K562 (cell line): ENCODE data around the gene CDC14B. TPM values are rescaled to one million over a fixed set of nuclear protein-coding genes. Genes with fewer than 3 reads are reported as not detected.
A peak's percentile ranks its signal among the peaks of the same experiment; 100 is the strongest.

Source experiments
- CBFA2T2 ChIP-seq: fragments of 450-650 bp; conservative IDR thresholded peaks from 2 replicates; pipeline ENCODE4 v1.6.1; 2017; ENCODE audit warnings: mild to moderate bottlenecking
- CBX3 ChIP-seq, 2 experiments: IDR thresholded peaks; 1 replicate in 1 of 2; 2 replicates in 1 of 2; pipeline ENCODE4 v1.6.1; 2012; ENCODE audit warnings: inconsistent platforms in 2 of 2, low read length in 2 of 2, borderline replicate concordance in 1 of 2, control low read depth in 1 of 2
- CREB1 ChIP-seq, 2 experiments: sonication (generic) in 1 of 2; formaldehyde crosslinking in 1 of 2; IDR thresholded peaks; 2 replicates each; pipeline versions ENCODE4 v1.6.1 to v1.8.0; 2012 to 2022; ENCODE audit warnings: inconsistent platforms in 1 of 2, mild to moderate bottlenecking in 1 of 2, missing genetic modification reagents in 1 of 2, moderate library complexity in 1 of 2
- DPF2 ChIP-seq: fragments of 450-650 bp; IDR thresholded peaks from 2 replicates; pipeline ENCODE4 v1.6.1; 2016
- EGR1 ChIP-seq: fragments of 450-650 bp; conservative IDR thresholded peaks from 2 replicates; pipeline ENCODE4 v1.6.1; 2017; ENCODE audit warnings: mild to moderate bottlenecking
- FOS ChIP-seq: IDR thresholded peaks from 3 replicates; pipeline ENCODE4 v1.6.1; 2011; ENCODE audit not compliant: insufficient read length; ENCODE audit errors: extremely low read depth
- HDAC8 ChIP-seq: fragments of 450-650 bp; IDR thresholded peaks from 2 replicates; pipeline ENCODE4 v1.6.1; 2016; ENCODE audit warnings: mild to moderate bottlenecking, missing genetic modification characterization, moderate library complexity, missing compliant biosample characterization
- KLF16 ChIP-seq: IDR thresholded peaks from 2 replicates; pipeline ENCODE4 v1.6.1; 2016; ENCODE audit warnings: antibody characterized with exemption
- PTRF ChIP-seq: fragments of 450-650 bp; IDR thresholded peaks from 2 replicates; pipeline ENCODE4 v1.6.1; 2016; ENCODE audit warnings: mild to moderate bottlenecking, missing genetic modification characterization, missing compliant biosample characterization
- RFX1 ChIP-seq: fragments of 450-650 bp; IDR thresholded peaks from 2 replicates; pipeline ENCODE4 v1.6.1; 2016; ENCODE audit warnings: mild to moderate bottlenecking, moderate library complexity
- SIN3A ChIP-seq, 2 experiments: fragments of 150-350 bp in 1 of 2; IDR thresholded peaks; 2 replicates each; pipeline ENCODE4 v1.6.1; 2011 to 2016; ENCODE audit warnings: borderline replicate concordance in 2 of 2, low read depth in 2 of 2, low read length in 2 of 2, mild to moderate bottlenecking in 2 of 2, moderate library complexity in 2 of 2; ENCODE audit not compliant: control insufficient read depth in 1 of 2
- SMAD3 ChIP-seq: fragments of 450-650 bp; formaldehyde crosslinking; conservative IDR thresholded peaks from 2 replicates; pipeline ENCODE4 v1.4.0; 2020; ENCODE audit warnings: mild to moderate bottlenecking
- SMARCA4 ChIP-seq: fragments of 450-650 bp; IDR thresholded peaks from 2 replicates; pipeline ENCODE4 v1.6.1; 2016
- STAT5A ChIP-seq: IDR thresholded peaks from 2 replicates; pipeline ENCODE4 v1.6.1; 2012; ENCODE audit warnings: low read length, inconsistent platforms, borderline replicate concordance
- TAF7 ChIP-seq: fragments of 450-650 bp; IDR thresholded peaks from 2 replicates; pipeline ENCODE4 v1.6.1; 2016; ENCODE audit warnings: missing genetic modification characterization, missing compliant biosample characterization
- TBL1XR1 ChIP-seq, 2 experiments: IDR thresholded peaks; 2 replicates each; pipeline ENCODE4 v1.6.1; 2012; ENCODE audit warnings: improper control_type of control experiment in 2 of 2, low read length in 2 of 2, mild to moderate bottlenecking in 1 of 2
- WHSC1 ChIP-seq: IDR thresholded peaks from one replicate; pipeline ENCODE4 v1.6.1; 2012; ENCODE audit warnings: low read length, control low read depth, inconsistent platforms
- ZFP1 ChIP-seq: fragments of 450-650 bp; formaldehyde crosslinking; IDR thresholded peaks from 2 replicates; pipeline ENCODE4 v1.4.0; 2020; ENCODE audit warnings: mild to moderate bottlenecking, mixed read lengths
- ZNF239 ChIP-seq: fragments of 250-450 bp; sonication (Bioruptor Pico); IDR thresholded peaks from 2 replicates; pipeline ENCODE4 v1.4.0; 2020; ENCODE audit warnings: mild to moderate bottlenecking
- ZNF41 ChIP-seq: fragments of 250-450 bp; sonication (Bioruptor Pico); conservative IDR thresholded peaks from 2 replicates; pipeline ENCODE4 v1.4.0; 2020; ENCODE audit warnings: mild to moderate bottlenecking
- ZNF668 ChIP-seq: fragments of 250-450 bp; sonication (Bioruptor Pico); IDR thresholded peaks from 2 replicates; pipeline ENCODE4 v1.8.0; 2022; ENCODE audit warnings: mild to moderate bottlenecking, inconsistent platforms
- ZZZ3 ChIP-seq: fragments of 450-650 bp; IDR thresholded peaks from 2 replicates; pipeline ENCODE4 v1.6.1; 2016; ENCODE audit warnings: antibody characterized with exemption, mild to moderate bottlenecking, moderate library complexity
- polyA plus RNA-seq, 8 experiments: library from polyadenylated mRNA; depleted of rRNA in 4 of 8; stranded (reverse) in 5 of 8; unstranded in 3 of 8; fragments of >200 nt; fragmentation: Nextera tagmentation in 2 of 8; fragmentation: Illumina TruSeq in 1 of 8; extraction: Ambion mirVana in 2 of 8; extraction: Trizol in 1 of 8; gene quantifications; 2 replicates each; pipeline versions ENCODE4 v1.2.1 to v1.2.3, GENCODE V29; 2011 to 2014; ENCODE audit warnings: inconsistent platforms in 1 of 8, missing spikeins in 1 of 8
- total RNA-seq, 7 experiments: library from RNA; depleted of rRNA in 6 of 7; stranded (reverse); fragments of >200 nt in 6 of 7; fragmentation: Illumina TruSeq in 2 of 7; extraction: Trizol in 2 of 7; gene quantifications; 2 replicates each; pipeline versions ENCODE4 v1.2.1 to v1.2.3, GENCODE V29; 2011 to 2021; ENCODE audit warnings: low replicate concordance in 1 of 7
- TF ChIP-seq, protein P1 (sequence below): fragments of 250-450 bp; sonication (Bioruptor Pico); IDR thresholded peaks from 2 replicates; pipeline ENCODE4 v1.4.0; 2020
- TF ChIP-seq, protein P2 (sequence below), 2 experiments: IDR thresholded peaks; 2 replicates each; pipeline ENCODE4 v1.6.1; 2012; ENCODE audit warnings: improper control_type of control experiment in 2 of 2, low read depth in 2 of 2, low read length in 2 of 2, borderline replicate concordance in 1 of 2

CDC14B gene
- total and polyA plus RNA-seq, 9 of the 15 experiments (the other 6 are each of a cell fraction or from before 2014, with no cell fraction given): 1.4 to 6.0 (median 3.8) TPM

DNA sequence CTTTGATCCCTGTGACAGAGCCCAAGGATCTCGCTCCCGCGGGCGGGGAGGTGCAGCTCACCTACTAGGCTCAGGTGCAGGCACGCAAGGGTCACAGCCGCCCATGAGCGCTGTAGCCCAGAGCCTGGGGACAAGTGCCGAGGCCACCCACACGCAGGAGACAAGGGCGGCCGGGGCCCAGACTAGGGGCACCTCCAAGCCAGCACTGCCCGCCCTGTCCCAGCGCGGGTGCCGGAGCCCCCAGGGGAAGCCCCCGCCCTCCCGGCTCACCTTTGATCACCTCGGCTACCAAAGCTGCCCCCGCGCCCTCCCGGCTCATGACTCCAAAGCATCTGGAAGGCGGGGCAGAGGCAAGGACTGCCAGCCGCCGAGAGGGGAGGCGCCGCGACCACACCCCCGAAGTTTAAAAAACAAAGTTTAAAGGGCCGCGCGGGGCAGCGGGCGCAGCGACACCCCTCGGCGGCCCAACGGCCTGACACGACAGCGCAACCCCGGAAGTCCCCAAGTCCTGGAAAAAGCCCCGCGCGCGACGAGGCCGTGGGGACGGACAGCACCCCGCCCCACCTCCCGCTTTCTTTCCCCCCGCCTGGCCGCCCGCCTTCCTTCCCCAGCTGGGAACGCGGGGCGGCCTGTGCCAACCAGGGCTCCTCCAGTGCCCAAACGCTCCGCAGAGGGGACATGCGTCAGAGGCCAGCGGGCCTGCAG lies 53.0 kb downstream of the CDC14B start (continued):
- TF ChIP-seq, protein P1, sequence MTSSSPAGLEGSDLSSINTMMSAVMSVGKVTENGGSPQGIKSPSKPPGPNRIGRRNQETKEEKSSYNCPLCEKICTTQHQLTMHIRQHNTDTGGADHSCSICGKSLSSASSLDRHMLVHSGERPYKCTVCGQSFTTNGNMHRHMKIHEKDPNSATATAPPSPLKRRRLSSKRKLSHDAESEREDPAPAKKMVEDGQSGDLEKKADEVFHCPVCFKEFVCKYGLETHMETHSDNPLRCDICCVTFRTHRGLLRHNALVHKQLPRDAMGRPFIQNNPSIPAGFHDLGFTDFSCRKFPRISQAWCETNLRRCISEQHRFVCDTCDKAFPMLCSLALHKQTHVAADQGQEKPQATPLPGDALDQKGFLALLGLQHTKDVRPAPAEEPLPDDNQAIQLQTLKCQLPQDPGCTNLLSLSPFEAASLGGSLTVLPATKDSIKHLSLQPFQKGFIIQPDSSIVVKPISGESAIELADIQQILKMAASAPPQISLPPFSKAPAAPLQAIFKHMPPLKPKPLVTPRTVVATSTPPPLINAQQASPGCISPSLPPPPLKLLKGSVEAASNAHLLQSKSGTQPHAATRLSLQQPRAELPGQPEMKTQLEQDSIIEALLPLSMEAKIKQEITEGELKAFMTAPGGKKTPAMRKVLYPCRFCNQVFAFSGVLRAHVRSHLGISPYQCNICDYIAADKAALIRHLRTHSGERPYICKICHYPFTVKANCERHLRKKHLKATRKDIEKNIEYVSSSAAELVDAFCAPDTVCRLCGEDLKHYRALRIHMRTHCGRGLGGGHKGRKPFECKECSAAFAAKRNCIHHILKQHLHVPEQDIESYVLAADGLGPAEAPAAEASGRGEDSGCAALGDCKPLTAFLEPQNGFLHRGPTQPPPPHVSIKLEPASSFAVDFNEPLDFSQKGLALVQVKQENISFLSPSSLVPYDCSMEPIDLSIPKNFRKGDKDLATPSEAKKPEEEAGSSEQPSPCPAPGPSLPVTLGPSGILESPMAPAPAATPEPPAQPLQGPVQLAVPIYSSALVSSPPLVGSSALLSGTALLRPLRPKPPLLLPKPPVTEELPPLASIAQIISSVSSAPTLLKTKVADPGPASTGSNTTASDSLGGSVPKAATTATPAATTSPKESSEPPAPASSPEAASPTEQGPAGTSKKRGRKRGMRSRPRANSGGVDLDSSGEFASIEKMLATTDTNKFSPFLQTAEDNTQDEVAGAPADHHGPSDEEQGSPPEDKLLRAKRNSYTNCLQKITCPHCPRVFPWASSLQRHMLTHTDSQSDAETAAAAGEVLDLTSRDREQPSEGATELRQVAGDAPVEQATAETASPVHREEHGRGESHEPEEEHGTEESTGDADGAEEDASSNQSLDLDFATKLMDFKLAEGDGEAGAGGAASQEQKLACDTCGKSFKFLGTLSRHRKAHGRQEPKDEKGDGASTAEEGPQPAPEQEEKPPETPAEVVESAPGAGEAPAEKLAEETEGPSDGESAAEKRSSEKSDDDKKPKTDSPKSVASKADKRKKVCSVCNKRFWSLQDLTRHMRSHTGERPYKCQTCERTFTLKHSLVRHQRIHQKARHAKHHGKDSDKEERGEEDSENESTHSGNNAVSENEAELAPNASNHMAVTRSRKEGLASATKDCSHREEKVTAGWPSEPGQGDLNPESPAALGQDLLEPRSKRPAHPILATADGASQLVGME (CRISPR knock-in tag): no peak
- TF ChIP-seq TAF7 (tag) (no peak), WHSC1 (no peak), ZZZ3 (no peak), RFX1 (no peak), PTRF (tag) (no peak), SMARCA4 (no peak), STAT5A (no peak), ZNF41 (no peak), SMAD3 (CRISPR knock-in tag) (no peak), EGR1 (no peak), HDAC8 (no peak), CREB1 (IDR thresholded peaks at IDR 0.05) (no peak), CREB1 (CRISPR knock-in tag; IDR thresholded peaks at IDR 0.05) (peak; percentile 60), ZNF668 (CRISPR knock-in tag) (no peak), SIN3A (IDR thresholded peaks at IDR 0.05; ENCODE audit: borderline replicate concordance in 2 of 2, control insufficient read depth in 1 of 2, low read depth in 2 of 2, low read length in 2 of 2) (peak; percentile 94), TBL1XR1 (IDR thresholded peaks at IDR 0.05; ENCODE audit: low read length in 2 of 2) (no peak), ZNF239 (CRISPR knock-in tag) (no peak), CBX3 (IDR thresholded peaks at IDR 0.05; ENCODE audit: borderline replicate concordance in 1 of 2, low read length in 2 of 2) (no peak), FOS (no peak), DPF2 (no peak), KLF16 (no peak), ZFP1 (no peak), CBFA2T2 (no peak)
- TF ChIP-seq, protein P2, sequence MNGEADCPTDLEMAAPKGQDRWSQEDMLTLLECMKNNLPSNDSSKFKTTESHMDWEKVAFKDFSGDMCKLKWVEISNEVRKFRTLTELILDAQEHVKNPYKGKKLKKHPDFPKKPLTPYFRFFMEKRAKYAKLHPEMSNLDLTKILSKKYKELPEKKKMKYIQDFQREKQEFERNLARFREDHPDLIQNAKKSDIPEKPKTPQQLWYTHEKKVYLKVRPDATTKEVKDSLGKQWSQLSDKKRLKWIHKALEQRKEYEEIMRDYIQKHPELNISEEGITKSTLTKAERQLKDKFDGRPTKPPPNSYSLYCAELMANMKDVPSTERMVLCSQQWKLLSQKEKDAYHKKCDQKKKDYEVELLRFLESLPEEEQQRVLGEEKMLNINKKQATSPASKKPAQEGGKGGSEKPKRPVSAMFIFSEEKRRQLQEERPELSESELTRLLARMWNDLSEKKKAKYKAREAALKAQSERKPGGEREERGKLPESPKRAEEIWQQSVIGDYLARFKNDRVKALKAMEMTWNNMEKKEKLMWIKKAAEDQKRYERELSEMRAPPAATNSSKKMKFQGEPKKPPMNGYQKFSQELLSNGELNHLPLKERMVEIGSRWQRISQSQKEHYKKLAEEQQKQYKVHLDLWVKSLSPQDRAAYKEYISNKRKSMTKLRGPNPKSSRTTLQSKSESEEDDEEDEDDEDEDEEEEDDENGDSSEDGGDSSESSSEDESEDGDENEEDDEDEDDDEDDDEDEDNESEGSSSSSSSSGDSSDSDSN (IDR thresholded peaks at IDR 0.05; ENCODE audit: borderline replicate concordance in 1 of 2, low read depth in 2 of 2, low read length in 2 of 2): no peak
